Head of caudate nucleus (tissue), 42 donors: ENCODE data around the gene DAB2.

ENCODE experiments used
- DNase-seq, 42 donors: peaks; one replicate each; pipeline versions ENCODE4 v3.0.0 to v3.0.0-alpha.2; 2020 to 2021; ENCODE audit warnings: mixed read lengths in 7 of 42
- intact Hi-C: fragments of 100-400 bp; cut with DNase I; formaldehyde crosslinking; loops from one replicate; pipeline ENCODE4 v1.15.0; 2022

The DAB2 gene

GRCh38 chr5:39424736-39425637 is at the start of gene DAB2:
Gene DAB2 (minus strand): TSS chr5:39424980. CDS start chr5:39394320, 30,660 bp downstream.
- peak; percentile 55 to 91 (median 76) for DNase-seq
- intact Hi-C loops, result no loop called here

- intact Hi-C loops, result no loop called here
- no peak for DNase-seq
These were observed 48.5 kb upstream of the DAB2 start for GRCh38 chr5:39473156-39473775.

GRCh38 chr5:39471836-39472508 is 47.2 kb upstream of the DAB2 start:
- intact Hi-C loops, result no loop called here
- DNase-seq, result no peak

GRCh38 chr5:39470811-39471210 is 46.0 kb upstream of the DAB2 start:
- intact Hi-C loops, result no loop called here
- no peak for DNase-seq

- no peak for DNase-seq
- intact Hi-C loops, result no loop called here
These were observed 45.1 kb upstream of the DAB2 start for GRCh38 chr5:39469777-39470415.

- no peak for DNase-seq
- intact Hi-C loops, result no loop called here
These were observed 44.4 kb upstream of the DAB2 start for GRCh38 chr5:39469176-39469575.

GRCh38 chr5:39466846-39467245 is 42.1 kb upstream of the DAB2 start:
- intact Hi-C loops, result no loop called here
- DNase-seq, result no peak

GRCh38 chr5:39465843-39466242 is 41.1 kb upstream of the DAB2 start:
- intact Hi-C loops, result no loop called here
- DNase-seq, result no peak

- DNase-seq, result no peak
- intact Hi-C loops, result no loop called here
These were observed 40.3 kb upstream of the DAB2 start for GRCh38 chr5:39465097-39465496.

GRCh38 chr5:39464088-39464487 is 39.3 kb upstream of the DAB2 start:
- intact Hi-C loops, result no loop called here
- DNase-seq, result no peak

GRCh38 chr5:39462211-39462610 is 37.4 kb upstream of the DAB2 start:
- intact Hi-C loops, result no loop called here
- no peak for DNase-seq

- peak in 19 of 42 donors; percentile 3 to 47 (median 19) for DNase-seq
- intact Hi-C loops, result no loop called here
These were observed 36.4 kb upstream of the DAB2 start for GRCh38 chr5:39461007-39461682.

GRCh38 chr5:39459907-39460306 is 35.1 kb upstream of the DAB2 start:
- DNase-seq, result no peak
- intact Hi-C loops, result no loop called here

GRCh38 chr5:39459071-39459470 is 34.3 kb upstream of the DAB2 start:
- DNase-seq, result no peak
- intact Hi-C loops, result no loop called here

- intact Hi-C loops, result no loop called here
- no peak for DNase-seq
These were observed 30.9 kb upstream of the DAB2 start for GRCh38 chr5:39455645-39456044.

GRCh38 chr5:39453606-39454005 is 28.8 kb upstream of the DAB2 start:
- intact Hi-C loops, result no loop called here
- no peak for DNase-seq

GRCh38 chr5:39452846-39453245 is 28.1 kb upstream of the DAB2 start:
- intact Hi-C loops, result no loop called here
- DNase-seq, result no peak

GRCh38 chr5:39451276-39451941 is 26.6 kb upstream of the DAB2 start:
- DNase-seq, result no peak
- intact Hi-C loops, result no loop called here

GRCh38 chr5:39450487-39450886 is 25.7 kb upstream of the DAB2 start:
- intact Hi-C loops, result no loop called here
- DNase-seq, result no peak
